HepG2 (cell line): ENCODE measurements around the gene TEKT5.

Source experiments
- CBX1 ChIP-seq: IDR thresholded peaks from one replicate; pipeline ENCODE4 v1.6.1; 2016; ENCODE audit warnings: antibody characterized with exemption, low read depth
- EZH2 ChIP-seq: conservative IDR thresholded peaks from 2 replicates; pipeline ENCODE4 v1.6.1; 2012; ENCODE audit warnings: mild to moderate bottlenecking, low read depth, low read length, moderate library complexity
- FOXK2 ChIP-seq: fragments of 450-650 bp; IDR thresholded peaks from 2 replicates; pipeline ENCODE4 v1.6.1; 2016
- MEIS1 ChIP-seq: sonication (generic); formaldehyde crosslinking; IDR thresholded peaks from 2 replicates; pipeline ENCODE4 v1.9.0; 2021; ENCODE audit warnings: mild to moderate bottlenecking, missing genetic modification reagents, moderate library complexity, borderline replicate concordance
- U2AF1 ChIP-seq: fragments of 200-400 bp; formaldehyde crosslinking; optimal IDR thresholded peaks from 2 replicates; pipeline ENCODE3; 2017; ENCODE audit warnings: mild to moderate bottlenecking, low read depth, low read length
- ZFP1 ChIP-seq: IDR thresholded peaks from 2 replicates; pipeline ENCODE4 v1.6.1; 2016
- ZNF329 ChIP-seq: sonication (generic); formaldehyde crosslinking; IDR thresholded peaks from 2 replicates; pipeline ENCODE4 v1.9.0; 2021; ENCODE audit warnings: low read depth, mild to moderate bottlenecking, missing genetic modification reagents
- ZNF564 ChIP-seq: sonication (generic); formaldehyde crosslinking; IDR thresholded peaks from 2 replicates; pipeline ENCODE4 v1.8.1; 2023; ENCODE audit warnings: mild to moderate bottlenecking, missing genetic modification reagents
- TF ChIP-seq, protein P1 (sequence below): sonication (generic); formaldehyde crosslinking; IDR thresholded peaks from 2 replicates; pipeline ENCODE4 v1.4.0; 2020; ENCODE audit warnings: mild to moderate bottlenecking, missing genetic modification reagents, borderline replicate concordance
- TF ChIP-seq, protein P2 (sequence below): sonication (generic); formaldehyde crosslinking; IDR thresholded peaks from 2 replicates; pipeline ENCODE4 v1.8.0; 2022; ENCODE audit warnings: mild to moderate bottlenecking, missing genetic modification reagents, moderate library complexity
- TF ChIP-seq, protein P3 (sequence below): sonication (generic); formaldehyde crosslinking; IDR thresholded peaks from 2 replicates; pipeline ENCODE4 v1.5.0; 2020; ENCODE audit warnings: missing genetic modification reagents
- TF ChIP-seq, protein P4 (sequence below): sonication (generic); formaldehyde crosslinking; IDR thresholded peaks from 2 replicates; pipeline ENCODE4 v1.8.1; 2022; ENCODE audit warnings: mild to moderate bottlenecking, missing genetic modification reagents
- TF ChIP-seq, protein P5 (sequence below): sonication (generic); formaldehyde crosslinking; IDR thresholded peaks from 2 replicates; pipeline ENCODE4 v1.4.0; 2020; ENCODE audit warnings: missing genetic modification reagents, borderline replicate concordance
- TF ChIP-seq, protein P6 (sequence below): IDR thresholded peaks from 2 replicates; pipeline ENCODE4 v1.6.1; 2012; ENCODE audit warnings: low read depth, low read length, improper control_type of control experiment

DNA sequence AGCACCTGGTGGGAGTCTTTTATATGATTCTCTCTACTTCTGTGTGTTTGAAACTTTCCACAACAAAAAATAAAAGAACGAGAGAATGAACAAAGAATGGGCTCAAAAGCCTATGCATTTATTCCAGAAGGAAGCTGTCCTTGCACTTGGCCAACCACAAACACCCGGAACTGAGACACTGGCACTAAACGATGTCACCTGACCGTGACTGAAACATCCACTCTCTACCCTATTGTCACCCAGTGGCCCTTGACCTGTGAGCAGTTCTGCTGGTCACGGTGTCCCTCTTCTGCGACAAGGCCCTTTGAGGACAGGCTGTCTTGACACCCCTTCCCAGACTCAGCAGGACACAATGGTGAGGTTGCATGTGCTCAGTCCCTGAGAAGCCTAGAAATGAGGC, 56.6 kb downstream of the TEKT5 start:
- TF ChIP-seq, protein P1, sequence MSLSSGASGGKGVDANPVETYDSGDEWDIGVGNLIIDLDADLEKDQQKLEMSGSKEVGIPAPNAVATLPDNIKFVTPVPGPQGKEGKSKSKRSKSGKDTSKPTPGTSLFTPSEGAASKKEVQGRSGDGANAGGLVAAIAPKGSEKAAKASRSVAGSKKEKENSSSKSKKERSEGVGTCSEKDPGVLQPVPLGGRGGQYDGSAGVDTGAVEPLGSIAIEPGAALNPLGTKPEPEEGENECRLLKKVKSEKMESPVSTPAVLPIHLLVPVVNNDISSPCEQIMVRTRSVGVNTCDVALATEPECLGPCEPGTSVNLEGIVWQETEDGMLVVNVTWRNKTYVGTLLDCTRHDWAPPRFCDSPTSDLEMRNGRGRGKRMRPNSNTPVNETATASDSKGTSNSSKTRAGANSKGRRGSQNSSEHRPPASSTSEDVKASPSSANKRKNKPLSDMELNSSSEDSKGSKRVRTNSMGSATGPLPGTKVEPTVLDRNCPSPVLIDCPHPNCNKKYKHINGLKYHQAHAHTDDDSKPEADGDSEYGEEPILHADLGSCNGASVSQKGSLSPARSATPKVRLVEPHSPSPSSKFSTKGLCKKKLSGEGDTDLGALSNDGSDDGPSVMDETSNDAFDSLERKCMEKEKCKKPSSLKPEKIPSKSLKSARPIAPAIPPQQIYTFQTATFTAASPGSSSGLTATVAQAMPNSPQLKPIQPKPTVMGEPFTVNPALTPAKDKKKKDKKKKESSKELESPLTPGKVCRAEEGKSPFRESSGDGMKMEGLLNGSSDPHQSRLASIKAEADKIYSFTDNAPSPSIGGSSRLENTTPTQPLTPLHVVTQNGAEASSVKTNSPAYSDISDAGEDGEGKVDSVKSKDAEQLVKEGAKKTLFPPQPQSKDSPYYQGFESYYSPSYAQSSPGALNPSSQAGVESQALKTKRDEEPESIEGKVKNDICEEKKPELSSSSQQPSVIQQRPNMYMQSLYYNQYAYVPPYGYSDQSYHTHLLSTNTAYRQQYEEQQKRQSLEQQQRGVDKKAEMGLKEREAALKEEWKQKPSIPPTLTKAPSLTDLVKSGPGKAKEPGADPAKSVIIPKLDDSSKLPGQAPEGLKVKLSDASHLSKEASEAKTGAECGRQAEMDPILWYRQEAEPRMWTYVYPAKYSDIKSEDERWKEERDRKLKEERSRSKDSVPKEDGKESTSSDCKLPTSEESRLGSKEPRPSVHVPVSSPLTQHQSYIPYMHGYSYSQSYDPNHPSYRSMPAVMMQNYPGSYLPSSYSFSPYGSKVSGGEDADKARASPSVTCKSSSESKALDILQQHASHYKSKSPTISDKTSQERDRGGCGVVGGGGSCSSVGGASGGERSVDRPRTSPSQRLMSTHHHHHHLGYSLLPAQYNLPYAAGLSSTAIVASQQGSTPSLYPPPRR = no peak
- no peak for TF ChIP-seq ZNF564
- no peak for TF ChIP-seq MEIS1 (CRISPR knock-in tag)
- no peak for TF ChIP-seq ZNF329 (CRISPR knock-in tag)
- TF ChIP-seq, protein P2, sequence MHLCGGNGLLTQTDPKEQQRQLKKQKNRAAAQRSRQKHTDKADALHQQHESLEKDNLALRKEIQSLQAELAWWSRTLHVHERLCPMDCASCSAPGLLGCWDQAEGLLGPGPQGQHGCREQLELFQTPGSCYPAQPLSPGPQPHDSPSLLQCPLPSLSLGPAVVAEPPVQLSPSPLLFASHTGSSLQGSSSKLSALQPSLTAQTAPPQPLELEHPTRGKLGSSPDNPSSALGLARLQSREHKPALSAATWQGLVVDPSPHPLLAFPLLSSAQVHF (CRISPR knock-in tag) = no peak
- TF ChIP-seq, protein P3, sequence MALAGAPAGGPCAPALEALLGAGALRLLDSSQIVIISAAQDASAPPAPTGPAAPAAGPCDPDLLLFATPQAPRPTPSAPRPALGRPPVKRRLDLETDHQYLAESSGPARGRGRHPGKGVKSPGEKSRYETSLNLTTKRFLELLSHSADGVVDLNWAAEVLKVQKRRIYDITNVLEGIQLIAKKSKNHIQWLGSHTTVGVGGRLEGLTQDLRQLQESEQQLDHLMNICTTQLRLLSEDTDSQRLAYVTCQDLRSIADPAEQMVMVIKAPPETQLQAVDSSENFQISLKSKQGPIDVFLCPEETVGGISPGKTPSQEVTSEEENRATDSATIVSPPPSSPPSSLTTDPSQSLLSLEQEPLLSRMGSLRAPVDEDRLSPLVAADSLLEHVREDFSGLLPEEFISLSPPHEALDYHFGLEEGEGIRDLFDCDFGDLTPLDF (CRISPR knock-in tag) = no peak
- TF ChIP-seq, protein P4, sequence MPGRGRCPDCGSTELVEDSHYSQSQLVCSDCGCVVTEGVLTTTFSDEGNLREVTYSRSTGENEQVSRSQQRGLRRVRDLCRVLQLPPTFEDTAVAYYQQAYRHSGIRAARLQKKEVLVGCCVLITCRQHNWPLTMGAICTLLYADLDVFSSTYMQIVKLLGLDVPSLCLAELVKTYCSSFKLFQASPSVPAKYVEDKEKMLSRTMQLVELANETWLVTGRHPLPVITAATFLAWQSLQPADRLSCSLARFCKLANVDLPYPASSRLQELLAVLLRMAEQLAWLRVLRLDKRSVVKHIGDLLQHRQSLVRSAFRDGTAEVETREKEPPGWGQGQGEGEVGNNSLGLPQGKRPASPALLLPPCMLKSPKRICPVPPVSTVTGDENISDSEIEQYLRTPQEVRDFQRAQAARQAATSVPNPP (CRISPR knock-in tag) = no peak
- TF ChIP-seq CBX1 = no peak
- TF ChIP-seq, protein P5, sequence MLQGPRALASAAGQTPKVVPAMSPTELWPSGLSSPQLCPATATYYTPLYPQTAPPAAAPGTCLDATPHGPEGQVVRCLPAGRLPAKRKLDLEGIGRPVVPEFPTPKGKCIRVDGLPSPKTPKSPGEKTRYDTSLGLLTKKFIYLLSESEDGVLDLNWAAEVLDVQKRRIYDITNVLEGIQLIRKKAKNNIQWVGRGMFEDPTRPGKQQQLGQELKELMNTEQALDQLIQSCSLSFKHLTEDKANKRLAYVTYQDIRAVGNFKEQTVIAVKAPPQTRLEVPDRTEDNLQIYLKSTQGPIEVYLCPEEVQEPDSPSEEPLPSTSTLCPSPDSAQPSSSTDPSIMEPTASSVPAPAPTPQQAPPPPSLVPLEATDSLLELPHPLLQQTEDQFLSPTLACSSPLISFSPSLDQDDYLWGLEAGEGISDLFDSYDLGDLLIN = no peak
- no peak for TF ChIP-seq FOXK2
- TF ChIP-seq, protein P6, sequence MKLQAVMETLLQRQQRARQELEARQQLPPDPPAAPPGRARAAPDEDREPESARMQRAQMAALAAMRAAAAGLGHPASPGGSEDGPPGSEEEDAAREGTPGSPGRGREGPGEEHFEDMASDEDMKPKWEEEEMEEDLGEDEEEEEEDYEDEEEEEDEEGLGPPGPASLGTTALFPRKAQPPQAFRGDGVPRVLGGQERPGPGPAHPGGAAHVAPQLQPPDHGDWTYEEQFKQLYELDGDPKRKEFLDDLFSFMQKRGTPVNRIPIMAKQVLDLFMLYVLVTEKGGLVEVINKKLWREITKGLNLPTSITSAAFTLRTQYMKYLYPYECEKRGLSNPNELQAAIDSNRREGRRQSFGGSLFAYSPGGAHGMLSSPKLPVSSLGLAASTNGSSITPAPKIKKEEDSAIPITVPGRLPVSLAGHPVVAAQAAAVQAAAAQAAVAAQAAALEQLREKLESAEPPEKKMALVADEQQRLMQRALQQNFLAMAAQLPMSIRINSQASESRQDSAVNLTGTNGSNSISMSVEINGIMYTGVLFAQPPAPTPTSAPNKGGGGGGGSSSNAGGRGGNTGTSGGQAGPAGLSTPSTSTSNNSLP = no peak
- no peak for TF ChIP-seq EZH2
- TF ChIP-seq ZFP1 (CRISPR knock-in tag) = no peak
- TF ChIP-seq U2AF1 = no peak
